ENCODE measurements around the gene TNNC1.

TNNC1 gene

DNA sequence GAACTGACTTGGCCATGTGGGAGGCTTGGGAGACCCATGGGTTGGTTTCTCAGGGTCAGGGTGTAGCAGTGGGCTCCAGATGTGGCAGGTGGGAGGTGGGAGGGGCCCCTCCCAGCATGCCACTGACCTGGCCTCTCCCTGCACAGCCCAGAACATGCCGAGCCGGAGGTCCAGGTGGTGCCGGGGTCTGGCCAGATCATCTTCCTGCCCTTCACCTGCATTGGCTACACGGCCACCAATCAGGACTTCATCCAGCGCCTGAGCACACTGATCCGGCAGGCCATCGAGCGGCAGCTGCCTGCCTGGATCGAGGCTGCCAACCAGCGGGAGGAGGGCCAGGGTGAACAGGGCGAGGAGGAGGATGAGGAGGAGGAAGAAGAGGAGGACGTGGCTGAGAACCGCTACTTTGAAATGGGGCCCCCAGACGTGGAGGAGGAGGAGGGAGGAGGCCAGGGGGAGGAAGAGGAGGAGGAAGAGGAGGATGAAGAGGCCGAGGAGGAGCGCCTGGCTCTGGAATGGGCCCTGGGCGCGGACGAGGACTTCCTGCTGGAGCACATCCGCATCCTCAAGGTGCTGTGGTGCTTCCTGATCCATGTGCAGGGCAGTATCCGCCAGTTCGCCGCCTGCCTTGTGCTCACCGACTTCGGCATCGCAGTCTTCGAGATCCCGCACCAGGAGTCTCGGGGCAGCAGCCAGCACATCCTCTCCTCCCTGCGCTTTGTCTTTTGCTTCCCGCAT is 33.4 kb upstream of the TNNC1 start:
- Histone ChIP-seq H3K4me3 (replicated peaks; ENCODE audit: low read depth, low read length) (no peak overlapping the region), H3K36me3 (ENCODE audit: control insufficient read depth, insufficient read depth, low read length) (peaks cover 45% of the 10 kb centered on the region), H3K27me3 (replicated peaks; ENCODE audit: control insufficient read depth, insufficient read depth, low read length) (no peaks in the 10 kb centered on the region)
- no peak for DNase-seq (ENCODE audit: extremely low read depth, insufficient read length)
- TF ChIP-seq, protein P1, sequence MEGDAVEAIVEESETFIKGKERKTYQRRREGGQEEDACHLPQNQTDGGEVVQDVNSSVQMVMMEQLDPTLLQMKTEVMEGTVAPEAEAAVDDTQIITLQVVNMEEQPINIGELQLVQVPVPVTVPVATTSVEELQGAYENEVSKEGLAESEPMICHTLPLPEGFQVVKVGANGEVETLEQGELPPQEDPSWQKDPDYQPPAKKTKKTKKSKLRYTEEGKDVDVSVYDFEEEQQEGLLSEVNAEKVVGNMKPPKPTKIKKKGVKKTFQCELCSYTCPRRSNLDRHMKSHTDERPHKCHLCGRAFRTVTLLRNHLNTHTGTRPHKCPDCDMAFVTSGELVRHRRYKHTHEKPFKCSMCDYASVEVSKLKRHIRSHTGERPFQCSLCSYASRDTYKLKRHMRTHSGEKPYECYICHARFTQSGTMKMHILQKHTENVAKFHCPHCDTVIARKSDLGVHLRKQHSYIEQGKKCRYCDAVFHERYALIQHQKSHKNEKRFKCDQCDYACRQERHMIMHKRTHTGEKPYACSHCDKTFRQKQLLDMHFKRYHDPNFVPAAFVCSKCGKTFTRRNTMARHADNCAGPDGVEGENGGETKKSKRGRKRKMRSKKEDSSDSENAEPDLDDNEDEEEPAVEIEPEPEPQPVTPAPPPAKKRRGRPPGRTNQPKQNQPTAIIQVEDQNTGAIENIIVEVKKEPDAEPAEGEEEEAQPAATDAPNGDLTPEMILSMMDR (IDR thresholded peaks at IDR 0.05; ENCODE audit: insufficient read depth, low read length, poor library complexity, severe bottlenecking): no peak

DNA sequence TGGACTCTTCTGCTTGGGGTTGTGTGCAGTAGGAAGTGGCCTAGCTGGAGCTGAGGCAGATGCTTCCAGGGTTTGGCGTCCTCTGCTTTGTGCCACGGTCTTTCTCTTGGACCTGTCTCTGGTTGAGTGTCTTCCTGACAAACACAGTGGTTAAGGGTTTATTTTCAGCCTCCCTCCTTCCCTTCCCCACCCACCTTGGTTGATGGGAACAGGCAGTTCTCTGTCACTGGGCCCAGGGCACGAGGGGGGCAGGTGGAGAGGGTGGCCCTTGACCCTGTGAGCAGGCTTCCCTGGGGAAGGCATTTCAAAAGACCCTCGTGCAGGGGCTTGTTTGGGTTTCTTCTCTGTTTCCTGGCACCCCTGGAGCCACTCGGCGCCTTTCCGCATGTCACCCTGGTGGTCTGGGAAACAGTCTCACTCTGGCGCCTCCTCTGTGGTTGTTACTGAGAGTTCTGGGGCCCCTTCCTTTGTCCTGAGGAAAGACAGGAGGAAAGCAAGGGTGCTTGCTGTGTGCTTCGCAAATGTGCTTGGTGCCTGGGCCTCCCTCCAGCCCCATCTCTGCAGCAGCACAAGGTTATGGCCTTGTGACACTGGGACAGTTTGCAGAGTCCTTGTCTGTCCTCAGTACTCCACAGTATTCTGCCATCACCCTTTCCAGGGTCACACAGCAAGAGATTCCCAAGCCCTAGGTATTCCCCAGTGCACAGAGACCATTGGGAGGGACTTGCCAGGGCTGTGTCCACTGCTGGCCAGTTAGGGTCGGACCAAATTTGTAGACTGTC is 31.0 kb upstream of the TNNC1 start:
- Histone ChIP-seq H3K4me3 (replicated peaks; ENCODE audit: low read depth, low read length) (no peak overlapping the region), H3K27me3 (replicated peaks; ENCODE audit: control insufficient read depth, insufficient read depth, low read length) (no peaks in the 10 kb centered on the region), H3K36me3 (ENCODE audit: control insufficient read depth, insufficient read depth, low read length) (peaks cover 44% of the 10 kb centered on the region)
- DNase-seq (ENCODE audit: extremely low read depth, insufficient read length): no peak
- TF ChIP-seq, protein P1 (IDR thresholded peaks at IDR 0.05; ENCODE audit: insufficient read depth, low read length, poor library complexity, severe bottlenecking): no peak

DNA sequence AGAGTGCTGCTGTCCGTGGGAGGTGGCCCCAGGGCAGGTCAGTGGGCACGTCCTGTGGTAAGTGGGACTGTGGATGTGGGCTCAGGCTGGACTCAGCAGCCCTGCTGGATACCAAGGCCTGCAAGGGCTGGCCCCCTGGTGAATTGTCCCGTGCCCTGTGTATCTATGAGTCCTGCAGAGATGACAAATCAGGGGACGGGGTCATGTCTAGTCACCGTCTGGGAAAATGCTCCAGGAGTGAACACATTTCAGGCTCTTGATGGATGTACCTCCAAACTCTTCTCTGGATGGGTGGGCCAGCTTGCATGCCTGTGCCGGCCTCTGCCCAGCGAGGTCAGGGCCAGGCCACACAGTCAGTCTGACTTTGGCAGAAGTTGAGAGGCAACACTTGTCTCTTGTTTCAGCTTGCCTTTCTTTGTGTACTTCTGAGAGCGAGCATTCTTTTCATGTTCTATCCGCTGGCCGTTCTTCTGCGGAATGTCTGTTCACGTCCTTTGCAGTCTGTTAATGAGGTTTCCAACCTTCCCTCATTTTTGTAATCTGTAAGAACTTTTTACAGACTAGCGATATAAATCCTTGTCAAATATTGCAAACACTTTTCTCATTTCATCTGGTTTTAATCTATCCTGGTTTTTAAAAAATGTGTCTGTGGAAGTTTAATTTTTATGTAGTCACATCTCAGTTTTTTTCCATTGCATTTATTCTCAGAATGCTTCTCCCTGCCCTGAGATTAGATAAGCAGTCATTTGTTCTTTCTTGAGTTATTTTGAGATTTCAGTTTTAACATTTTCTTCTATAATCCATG is 29.9 kb upstream of the TNNC1 start:
- TF ChIP-seq, protein P1 (IDR thresholded peaks at IDR 0.05; ENCODE audit: insufficient read depth, low read length, poor library complexity, severe bottlenecking): no peak
- no peak for DNase-seq (ENCODE audit: extremely low read depth, insufficient read length)
- no peaks in the 10 kb centered on the region for H3K27me3 ChIP-seq (replicated peaks; ENCODE audit: control insufficient read depth, insufficient read depth, low read length)
- peaks cover 39% of the 10 kb centered on the region for H3K36me3 ChIP-seq (ENCODE audit: control insufficient read depth, insufficient read depth, low read length)
- no peak overlapping the region for H3K4me3 ChIP-seq (replicated peaks; ENCODE audit: low read depth, low read length)

DNA sequence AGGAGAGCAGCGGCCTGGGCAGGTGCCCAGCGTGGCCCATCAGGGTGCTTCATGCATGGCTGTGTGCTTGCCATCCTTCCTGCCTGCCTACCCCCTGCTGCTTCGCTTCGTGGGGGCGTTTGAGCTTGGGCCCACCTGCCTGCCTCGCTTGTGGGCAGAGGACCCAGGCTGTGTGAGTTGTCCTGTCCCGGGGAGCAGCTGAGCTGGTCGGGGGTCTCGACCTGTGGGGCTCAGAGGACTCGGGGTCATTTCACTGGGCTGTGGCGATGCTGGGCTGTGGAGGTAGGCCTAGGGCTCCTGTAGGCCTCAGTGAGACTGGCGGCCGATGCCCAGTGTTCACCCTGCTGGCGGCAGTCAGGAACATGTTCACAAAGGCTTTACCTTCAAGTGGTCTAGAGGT is 29.2 kb upstream of the TNNC1 start:
- TF ChIP-seq, protein P1 (IDR thresholded peaks at IDR 0.05; ENCODE audit: insufficient read depth, low read length, poor library complexity, severe bottlenecking): no peak
- Histone ChIP-seq H3K36me3 (ENCODE audit: control insufficient read depth, insufficient read depth, low read length) (peaks cover 39% of the 10 kb centered on the region), H3K27me3 (replicated peaks; ENCODE audit: control insufficient read depth, insufficient read depth, low read length) (no peaks in the 10 kb centered on the region), H3K4me3 (replicated peaks; ENCODE audit: low read depth, low read length) (no peak overlapping the region)
- DNase-seq (ENCODE audit: extremely low read depth, insufficient read length): no peak

DNA sequence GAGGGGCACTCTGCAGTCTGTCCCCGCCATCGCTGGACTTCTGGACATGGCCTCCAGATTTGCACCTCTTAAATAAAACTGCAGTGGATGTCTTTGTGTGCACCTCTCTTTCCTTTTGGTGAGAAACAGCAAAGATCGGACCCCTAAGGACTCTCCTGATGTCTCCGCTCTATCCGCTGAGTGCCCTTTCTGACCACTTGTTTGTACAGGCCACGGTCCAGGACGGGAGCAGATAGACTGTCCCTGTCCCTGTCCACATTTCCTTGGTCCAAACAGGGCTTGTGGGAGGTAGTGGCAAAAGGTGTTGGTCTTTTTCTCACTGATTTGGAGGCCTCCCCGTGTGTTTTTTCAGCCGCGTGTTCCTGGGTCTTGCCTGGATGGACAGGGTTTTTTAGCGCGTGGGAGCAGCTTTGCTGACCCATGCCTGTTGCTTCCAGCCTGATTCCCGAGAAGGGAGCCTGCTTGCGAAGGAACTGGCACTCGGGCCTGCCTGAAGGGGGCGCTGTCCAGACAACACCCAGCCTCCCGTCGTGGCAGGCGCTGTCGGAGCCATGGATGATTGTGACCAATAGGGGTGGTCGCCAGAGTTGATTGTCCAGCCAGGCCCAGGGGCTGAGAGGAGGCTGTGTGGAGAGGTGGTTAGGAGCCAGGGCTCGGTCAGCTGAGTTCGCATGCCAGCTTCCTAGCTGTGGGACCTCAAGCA is 28.1 kb upstream of the TNNC1 start:
- peaks cover 39% of the 10 kb centered on the region for H3K36me3 ChIP-seq (ENCODE audit: control insufficient read depth, insufficient read depth, low read length)
- TF ChIP-seq, protein P1 (IDR thresholded peaks at IDR 0.05; ENCODE audit: insufficient read depth, low read length, poor library complexity, severe bottlenecking): peak; percentile 43
- H3K27me3 ChIP-seq (replicated peaks; ENCODE audit: control insufficient read depth, insufficient read depth, low read length): no peaks in the 10 kb centered on the region
- H3K4me3 ChIP-seq (replicated peaks; ENCODE audit: low read depth, low read length): no peak overlapping the region
- no peak for DNase-seq (ENCODE audit: extremely low read depth, insufficient read length)
